GM21528 (cell line): Measurements from ENCODE around the gene GTF2F2.
"Not testable (repeated sequence)": the region's sequence is repeated elsewhere in the genome, so short reads cannot be mapped to it uniquely, and the experiment has no call there.

Experiments
- ATAC-seq: cut with Tn5 transposase; IDR thresholded peaks from one replicate; pipeline ENCODE4 v1.9.1; 2021; ENCODE audit warnings: mild to moderate bottlenecking, moderate library complexity; ENCODE audit not compliant: unreplicated experiment, low FRiP score

The GTF2F2 gene

GRCh38 chr13:45178349-45179162 lies 58.2 kb downstream of the GTF2F2 start:
- no peak for ATAC-seq

DNA sequence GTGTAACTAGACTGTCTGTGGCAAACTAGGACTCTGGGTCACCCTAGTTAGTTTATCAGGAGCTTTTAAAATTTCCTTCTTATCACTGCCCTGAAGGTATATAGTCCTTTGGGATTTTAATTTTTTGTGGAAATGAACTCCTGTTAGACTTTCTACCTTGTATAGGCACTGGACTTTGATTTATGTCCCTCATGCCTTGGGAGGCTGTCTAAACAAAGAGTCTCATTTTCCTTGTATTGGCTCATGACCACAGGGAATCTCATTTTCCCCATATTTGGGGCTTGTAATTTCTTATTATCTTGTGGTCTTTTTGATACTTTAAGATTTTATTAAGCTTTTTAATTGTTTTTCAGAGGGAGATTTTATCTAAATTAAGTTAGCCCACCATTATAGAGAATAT lies 59.1 kb downstream of the GTF2F2 start:
- no peak for ATAC-seq

DNA sequence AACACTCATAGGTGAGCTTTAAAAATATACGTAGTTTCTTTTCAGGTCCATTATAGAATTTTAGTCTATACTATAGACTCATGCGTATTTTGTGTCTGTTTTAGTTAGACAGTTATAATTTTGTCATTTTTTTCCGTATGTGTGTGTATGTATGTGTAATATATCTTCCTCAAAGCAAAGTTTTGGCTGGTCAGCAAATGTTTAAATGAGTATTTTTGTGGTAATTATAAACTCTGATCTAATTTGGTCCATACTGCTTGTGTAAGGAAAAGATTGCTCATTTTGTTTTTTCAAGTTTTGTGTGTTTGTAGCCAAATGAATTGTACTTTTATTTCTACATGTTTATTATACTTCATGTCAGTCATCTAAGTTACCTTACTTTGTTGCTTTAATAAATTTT lies 60.0 kb downstream of the GTF2F2 start:
- no peak for ATAC-seq

GRCh38 chr13:45180713-45181601 lies 60.6 kb downstream of the GTF2F2 start:
- ATAC-seq, result no peak

GRCh38 chr13:45184693-45185092 lies 64.4 kb downstream of the GTF2F2 start:
- no peak for ATAC-seq

DNA sequence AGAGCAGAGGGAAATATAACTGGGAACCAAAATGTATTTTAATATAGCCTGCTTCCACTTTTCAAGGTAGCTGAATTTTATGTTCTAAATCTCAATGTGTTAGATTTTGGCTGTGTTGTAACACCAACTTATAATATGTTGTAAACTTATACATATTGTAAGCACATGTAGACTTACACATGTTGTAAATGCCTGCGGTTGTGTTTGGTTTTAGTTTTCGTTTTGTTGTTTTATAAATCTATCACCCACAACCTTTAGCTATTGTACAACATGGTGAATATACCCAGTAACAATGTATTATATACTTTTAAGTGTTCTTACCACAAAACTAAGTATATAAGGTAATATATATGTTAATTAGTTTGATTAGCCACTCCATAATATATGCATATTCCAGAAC lies 65.0 kb downstream of the GTF2F2 start:
- no peak for ATAC-seq

GRCh38 chr13:45189077-45189476 lies 68.8 kb downstream of the GTF2F2 start:
- ATAC-seq, result not testable (repeated sequence)

DNA sequence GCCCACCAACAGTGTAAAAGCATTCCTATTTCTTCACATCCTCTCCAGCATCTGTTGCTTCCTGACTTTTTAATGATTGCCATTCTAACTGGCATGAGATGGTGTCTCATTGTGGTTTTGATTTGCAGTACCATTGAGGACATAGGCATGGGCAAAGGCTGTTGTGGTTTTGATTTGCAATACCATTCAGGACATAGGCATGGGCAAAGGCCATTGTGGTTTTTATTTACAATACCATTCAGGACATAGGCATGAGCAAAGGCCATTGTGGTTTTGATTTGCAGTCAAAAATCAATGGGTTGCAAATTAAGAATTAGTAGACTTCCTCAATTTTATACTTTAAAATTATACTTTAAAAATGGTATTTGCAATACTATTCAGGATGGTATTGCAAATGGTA lies 69.2 kb downstream of the GTF2F2 start:
- not testable (repeated sequence) for ATAC-seq

GRCh38 chr13:45191874-45192273 lies 71.6 kb downstream of the GTF2F2 start:
- no peak for ATAC-seq

GRCh38 chr13:45194081-45194939 lies 74.0 kb downstream of the GTF2F2 start:
- ATAC-seq, result no peak

- no peak for ATAC-seq
Measured at GRCh38 chr13:45195421-45195820, 75.1 kb downstream of the GTF2F2 start.

DNA sequence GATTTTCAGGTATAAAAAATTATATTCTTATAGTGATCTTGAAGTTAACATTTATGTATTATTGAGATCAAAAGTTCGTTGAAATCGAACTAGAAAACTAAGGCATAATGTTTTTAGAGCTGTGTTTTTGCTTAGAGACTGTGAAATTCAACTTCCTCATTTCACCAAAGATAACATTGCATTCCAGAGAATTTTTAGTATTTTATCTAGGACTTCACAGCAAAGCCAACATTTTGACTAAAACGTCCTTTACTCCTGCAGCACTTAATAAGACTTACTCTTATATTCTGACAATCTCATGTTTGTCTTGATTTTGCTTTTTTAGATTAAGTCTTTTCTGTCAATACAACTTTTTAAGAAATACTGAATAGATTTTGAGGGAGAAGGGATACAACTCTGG lies 75.8 kb downstream of the GTF2F2 start:
- no peak for ATAC-seq

- no peak for ATAC-seq
Measured at GRCh38 chr13:45196622-45197021, 76.3 kb downstream of the GTF2F2 start.

- ATAC-seq, result no peak
Measured at GRCh38 chr13:45198041-45198440, 77.7 kb downstream of the GTF2F2 start.

- ATAC-seq, result no peak
Measured at GRCh38 chr13:45198924-45199323, 78.6 kb downstream of the GTF2F2 start.

DNA sequence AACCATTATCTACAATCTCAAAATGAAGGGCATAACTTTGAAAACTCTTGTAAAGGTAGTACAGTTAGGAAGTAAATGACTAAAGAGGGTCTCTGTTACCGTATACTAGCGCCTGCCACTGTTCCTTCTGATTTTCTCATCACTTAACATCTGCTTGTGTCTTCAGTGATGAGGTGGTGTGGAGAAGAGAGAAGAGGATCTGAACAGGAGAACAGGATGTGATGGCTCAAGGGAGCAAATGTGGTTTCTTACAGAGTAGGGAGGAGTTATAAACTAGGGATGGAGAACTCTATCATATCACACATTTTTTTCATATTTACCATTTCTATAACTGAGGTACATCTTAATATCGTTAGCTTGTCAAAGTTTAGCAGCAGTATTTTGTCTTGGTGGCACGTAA lies 79.4 kb downstream of the GTF2F2 start:
- no peak for ATAC-seq

DNA sequence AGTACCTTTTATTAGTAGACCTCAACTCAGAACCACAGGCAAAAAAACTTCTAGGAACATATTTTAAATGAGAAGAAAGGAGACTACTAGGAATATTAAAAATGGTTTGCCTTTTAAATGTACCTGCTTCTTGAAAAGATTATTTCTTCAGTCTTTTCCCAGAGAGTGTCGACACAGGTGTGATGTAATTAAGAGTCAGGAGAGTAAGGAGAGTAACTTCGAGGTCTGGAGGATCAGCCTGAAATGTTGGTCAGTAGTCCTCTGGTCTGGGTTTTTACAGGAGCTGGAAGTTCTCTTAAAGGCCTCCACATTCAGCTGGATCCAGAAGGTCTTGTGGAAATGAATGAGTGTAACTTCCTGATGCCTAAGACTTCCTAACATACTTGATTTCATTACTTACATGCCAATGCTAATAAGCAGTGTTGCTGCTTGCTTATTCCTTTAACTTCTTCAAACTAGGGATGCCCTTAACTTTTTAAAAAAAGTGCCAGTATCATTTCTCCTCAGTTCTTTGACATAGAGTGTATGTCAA lies 80.5 kb downstream of the GTF2F2 start, which contains the start of gene KCTD4:
TSS of gene KCTD4 (minus strand) at position 345 of the 532 bp plus-strand sequence. CDS start 6,478 bp downstream, outside the sequence.
- ATAC-seq, result no peak

DNA sequence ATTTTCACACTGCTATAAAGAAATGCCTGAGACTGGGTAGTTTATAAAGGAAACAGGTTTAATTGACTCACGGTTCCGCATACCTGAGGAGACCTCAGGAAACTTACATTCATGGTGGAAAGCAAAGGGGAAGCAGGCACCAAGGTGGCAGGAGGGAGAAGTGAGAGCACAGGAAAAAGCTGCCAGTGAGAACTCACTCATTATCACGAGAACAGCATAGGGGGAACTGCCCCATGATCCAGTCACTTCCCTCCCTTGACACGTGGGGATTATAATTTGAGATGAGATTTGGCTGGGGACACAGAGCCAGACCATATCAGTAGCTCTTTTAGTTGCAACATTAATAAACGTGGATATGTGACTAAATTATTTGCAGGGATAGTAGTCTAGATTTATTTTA lies 84.8 kb downstream of the GTF2F2 start:
- ATAC-seq, result no peak

DNA sequence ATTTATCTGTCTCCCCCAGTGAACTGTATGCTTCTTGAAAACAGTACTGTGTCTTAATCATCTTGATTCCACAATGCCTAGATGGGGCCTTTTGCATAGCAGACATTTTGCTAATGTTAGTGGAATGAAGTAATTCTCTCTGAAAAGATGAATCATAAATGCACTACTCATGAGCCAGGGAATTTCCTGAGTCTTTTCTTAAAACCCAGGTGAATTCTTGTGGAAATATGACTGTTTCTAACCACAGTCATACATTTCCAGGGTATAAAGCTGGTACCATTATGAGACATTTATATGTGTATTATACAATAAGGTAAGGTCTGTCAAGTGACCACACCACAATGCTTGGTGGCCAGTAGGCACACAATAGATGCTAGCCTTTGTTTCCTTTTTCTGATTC lies 86.0 kb downstream of the GTF2F2 start:
- ATAC-seq, result no peak

GRCh38 chr13:45207319-45207718 lies 87.0 kb downstream of the GTF2F2 start:
- ATAC-seq, result no peak
